GDM1 (cell line): Measurements from ENCODE around the gene SLC16A5.

Experiments used
- DNase-seq: peaks from one replicate; lab custom pipeline; 2025; lab: John Stamatoyannopoulos, UW

The SLC16A5 gene

GRCh38 chr17:75086496-75087181 is 1.1 kb upstream of the SLC16A5 start:
- DNase-seq: no peak

GRCh38 chr17:75087182-75087557 is 584 bp upstream of the SLC16A5 start:
- DNase-seq: no peak

DNA sequence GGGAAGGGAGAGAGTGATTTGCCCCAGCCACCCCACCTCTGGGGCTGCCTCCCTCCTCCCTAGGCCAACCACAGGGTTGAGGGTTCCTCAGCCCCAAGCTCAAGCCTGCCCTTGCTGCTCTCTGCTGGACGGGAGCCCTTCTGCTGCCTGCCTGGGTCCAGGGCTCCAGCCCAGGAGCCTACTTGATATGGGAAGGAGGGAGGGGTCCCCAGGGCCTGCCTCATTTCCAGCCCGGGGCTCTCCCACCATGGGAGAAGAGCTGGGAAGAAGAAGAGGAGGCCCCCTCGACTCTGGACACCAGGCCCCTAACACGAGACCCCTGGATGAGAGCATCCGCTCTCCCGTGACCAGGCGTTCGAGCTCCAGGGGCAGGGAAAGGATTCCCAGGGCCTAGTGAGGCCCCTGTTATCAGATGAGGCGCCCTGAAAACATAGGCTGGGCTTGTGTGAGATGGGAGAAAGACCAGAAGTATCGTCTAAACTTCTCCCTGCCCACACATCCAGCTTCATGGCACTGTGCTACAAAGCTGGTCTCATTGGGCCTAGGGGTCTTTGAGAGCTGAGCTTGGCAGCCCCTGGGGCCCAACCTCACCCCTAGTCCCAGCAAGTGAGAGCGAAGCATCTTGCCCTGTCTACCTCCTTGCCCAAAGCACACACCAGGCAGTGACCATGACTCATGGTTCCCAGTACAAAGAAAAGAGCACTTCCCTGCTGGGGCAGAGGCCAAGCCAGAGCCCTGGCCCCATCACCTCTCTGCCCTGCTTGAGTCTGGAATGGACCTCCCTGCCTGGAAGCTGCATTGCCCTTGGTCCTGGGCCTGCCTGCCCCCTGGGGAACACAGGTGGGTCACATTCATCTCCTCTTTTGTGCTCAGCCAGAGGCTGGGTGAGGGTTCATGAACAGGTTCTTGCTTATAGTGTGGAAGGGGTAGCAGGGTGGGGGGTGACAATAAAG is 987 bp downstream of the SLC16A5 start:
- DNase-seq: no peak

DNA sequence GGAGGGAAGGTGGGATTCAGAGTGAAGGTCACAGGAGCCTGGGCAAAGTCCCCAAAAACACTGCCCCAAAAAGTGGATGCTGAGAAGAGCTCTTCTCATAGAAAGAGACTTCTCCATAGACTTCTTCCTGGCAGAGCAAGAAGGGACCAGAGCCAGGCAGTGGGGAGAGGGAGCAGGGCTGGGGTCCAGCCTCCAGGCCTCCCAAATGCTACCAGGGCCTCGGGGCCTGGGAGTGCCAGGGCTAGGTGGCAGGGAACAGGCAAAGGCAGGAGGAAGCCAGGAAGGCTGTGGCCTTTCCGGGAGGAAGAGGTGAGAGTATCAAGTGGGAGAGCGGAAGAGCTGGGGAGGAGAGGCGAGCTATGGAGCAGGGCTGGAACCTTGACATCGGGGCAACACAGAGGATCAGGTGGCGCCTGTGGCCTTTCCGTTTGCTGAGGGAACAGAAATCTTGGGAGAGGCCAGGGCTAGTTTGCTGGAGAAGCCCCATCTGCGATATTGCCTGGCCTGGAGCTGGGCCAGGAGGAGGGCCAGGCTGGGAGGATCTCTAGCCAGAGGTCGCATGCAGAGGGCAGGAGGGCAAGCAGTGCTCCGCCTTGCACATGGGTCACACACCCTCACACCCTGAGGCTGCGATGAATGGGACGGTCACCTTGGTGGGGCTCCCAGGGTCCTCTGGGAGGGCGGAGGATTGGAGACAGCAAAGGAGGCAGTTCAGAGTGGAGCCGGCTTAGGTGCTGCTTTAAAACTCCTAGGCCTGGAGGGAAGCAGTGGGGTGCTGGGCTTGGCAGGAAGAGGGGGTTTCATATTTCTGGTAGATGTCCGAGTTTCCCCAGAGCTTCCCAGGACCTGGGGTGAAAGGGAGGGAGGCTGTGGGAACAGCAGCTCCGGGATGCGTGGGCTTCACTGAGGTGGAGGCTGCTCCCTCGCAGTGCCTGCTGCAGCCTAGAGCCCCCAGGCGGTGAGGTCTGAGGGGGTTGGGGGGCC is 3.4 kb downstream of the SLC16A5 start:
- DNase-seq: no peak

DNA sequence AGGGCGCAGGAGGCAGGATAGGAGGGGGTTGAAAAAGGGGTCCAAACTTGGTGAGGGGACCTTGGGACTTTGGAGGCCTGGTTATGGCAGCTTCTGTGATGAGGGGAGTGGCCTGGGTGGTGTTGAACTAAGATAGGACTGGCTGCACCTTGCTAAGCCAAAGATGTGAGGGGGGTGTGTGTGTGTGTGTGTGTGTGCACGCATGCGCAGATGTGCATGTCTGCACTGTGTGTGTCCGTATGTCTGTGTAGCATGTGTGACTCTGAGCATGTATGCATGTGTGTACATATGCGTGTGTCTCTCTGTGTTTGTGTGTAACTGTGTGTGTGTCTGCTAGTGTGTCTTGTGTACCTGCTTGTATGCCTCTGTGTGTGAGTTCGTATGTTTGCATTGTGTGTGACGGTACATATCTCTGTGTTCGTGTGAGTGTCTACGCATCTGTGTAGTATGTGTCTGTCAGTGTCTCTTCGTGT is 4.1 kb downstream of the SLC16A5 start:
- DNase-seq: no peak

GRCh38 chr17:75093548-75094158 is 5.9 kb downstream of the SLC16A5 start:
- DNase-seq: no peak

- DNase-seq: no peak
Measured at GRCh38 chr17:75094871-75095399, 7.2 kb downstream of the SLC16A5 start.

DNA sequence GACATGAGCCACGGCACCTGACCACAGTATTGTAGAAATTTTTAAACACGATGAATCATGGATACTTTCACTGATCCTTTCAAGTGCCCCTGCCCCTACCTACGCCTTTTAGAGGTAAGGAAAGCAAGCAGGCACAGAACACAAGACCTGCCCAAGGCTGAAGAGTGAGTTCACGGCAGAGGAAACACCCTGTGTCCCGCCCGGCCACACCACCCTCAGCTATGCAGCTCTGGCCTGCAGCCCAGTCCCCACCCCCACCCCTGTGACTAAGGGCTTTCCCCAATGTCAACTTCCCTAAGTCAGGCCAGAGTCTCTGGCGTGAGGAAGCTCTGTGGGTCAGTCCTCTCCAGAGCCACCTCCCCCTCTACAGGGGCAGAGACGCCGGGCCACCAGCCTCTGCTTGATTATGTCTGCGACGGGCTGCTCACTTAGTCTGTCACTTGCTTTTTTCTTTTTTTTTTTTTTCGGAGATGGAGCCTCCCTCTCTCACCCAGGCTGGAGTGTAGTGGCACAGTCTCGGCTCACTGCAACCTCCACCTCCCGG is 8.4 kb downstream of the SLC16A5 start:
- DNase-seq: peak; percentile 83

GRCh38 chr17:75097865-75098264 is 10.1 kb downstream of the SLC16A5 start:
- DNase-seq: no peak

DNA sequence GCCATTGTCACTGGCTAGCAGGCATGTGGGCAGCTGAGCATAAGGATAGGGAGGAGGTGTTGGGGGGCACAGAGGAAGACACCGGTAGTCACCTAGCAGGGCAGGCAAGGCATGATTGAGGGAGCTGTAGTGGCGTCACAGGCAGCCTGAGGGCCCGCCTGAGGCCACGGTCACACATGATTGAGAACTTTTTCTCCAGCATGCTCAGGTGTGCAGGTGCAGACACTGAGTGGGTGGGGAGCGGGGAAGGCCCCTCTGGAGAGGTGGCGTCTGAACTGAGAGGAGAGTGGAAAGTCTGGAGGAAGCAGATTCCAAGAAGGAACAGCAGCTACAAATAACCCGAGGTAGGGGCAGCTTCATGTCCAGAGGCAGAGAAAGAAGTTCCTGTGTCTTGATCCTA is 11.1 kb downstream of the SLC16A5 start:
- no peak for DNase-seq

DNA sequence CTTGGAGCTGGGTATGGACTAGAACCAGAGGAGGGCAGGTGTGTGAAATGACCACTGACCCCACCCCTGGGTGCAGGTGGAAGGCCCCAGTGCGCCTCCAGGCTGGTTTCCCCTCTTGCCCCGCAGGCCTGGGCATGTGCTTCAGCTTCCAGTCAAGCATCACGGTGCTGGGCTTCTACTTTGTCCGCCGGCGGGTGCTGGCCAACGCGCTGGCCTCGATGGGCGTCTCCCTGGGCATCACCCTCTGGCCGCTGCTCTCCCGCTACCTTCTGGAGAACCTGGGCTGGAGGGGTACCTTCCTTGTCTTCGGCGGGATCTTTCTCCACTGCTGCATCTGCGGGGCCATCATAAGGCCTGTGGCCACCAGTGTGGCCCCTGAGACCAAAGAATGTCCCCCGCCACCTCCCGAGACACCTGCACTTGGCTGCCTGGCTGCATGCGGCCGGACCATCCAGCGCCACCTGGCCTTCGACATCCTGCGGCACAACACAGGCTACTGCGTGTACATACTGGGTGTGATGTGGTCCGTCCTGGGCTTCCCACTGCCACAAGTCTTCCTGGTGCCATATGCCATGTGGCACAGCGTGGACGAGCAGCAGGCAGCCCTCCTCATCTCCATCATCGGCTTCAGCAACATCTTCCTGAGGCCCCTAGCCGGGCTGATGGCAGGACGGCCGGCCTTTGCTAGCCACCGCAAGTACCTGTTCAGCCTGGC is 12.3 kb downstream of the SLC16A5 start:
- no peak for DNase-seq

GRCh38 chr17:75102385-75102821 is 14.6 kb downstream of the SLC16A5 start:
- peak; percentile 73 for DNase-seq

GRCh38 chr17:75103601-75104554 is 16.1 kb downstream of the SLC16A5 start:
- DNase-seq: no peak

- no peak for DNase-seq
Measured at GRCh38 chr17:75105126-75106080, 17.6 kb downstream of the SLC16A5 start.

- no peak for DNase-seq
Measured at GRCh38 chr17:75108193-75108592, 20.4 kb downstream of the SLC16A5 start.

DNA sequence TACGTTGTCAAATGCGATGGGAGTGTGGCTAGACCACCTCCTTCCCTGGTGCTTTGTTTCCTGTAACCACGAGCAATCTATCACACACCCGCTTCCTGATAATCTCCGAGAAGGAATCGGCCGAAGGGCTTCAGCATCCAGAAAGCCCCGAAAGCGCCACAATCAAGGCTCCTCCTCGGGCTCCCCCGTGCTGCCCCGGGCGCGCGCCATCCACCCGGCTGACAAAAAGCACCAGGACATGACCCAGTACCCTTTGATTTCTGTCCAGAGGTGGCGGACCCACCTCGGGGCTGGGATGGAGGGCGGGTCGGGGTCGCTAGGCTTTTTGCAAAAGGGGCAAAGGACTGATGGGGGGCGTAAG is 21.3 kb downstream of the SLC16A5 start:
- peak; percentile 28 for DNase-seq

DNA sequence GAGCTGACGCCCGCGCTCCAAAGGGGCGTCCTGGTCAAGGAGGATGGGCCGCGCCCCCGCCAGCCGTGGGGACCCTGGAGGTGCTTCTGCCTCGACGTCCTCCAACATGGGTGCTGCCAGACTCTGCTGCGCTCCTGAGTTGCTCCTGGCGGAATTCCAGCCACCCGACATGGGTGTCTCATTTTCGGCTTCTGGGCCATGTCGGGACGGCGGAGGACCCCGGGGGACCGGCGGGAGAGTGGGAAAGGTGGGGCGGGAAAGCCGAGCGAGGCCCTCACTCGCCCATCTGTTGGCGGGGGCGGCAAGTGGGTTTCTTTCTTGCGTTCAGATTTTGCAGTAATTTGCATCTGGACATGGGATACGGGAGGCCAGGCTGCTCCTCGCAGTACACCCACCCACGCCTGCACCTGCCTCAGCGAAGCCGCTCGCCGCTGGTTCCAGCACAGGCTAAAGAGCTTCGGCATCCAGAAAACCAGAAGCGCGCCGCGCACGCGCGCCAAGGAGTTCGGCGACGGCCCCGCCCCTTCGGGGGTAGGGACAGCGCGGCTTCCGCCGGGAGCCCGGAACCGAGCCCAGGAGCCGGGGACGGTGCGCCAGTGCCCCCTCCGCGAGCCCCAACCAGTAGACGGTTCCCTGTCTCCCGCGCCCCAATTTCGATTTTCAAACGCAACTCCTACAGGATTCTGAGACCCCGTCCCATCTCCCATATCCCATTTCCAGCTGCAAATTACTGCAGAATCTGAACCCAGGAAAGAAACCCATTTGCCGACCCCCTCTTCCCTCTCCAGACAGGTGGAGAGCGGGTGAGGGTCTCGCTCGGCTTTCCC is 21.9 kb downstream of the SLC16A5 start, which contains the start of gene ARMC7:
Gene ARMC7 (plus strand): TSS at position 563 of the 827 bp plus-strand sequence. CDS start 320 bp downstream, outside the sequence.
- DNase-seq: peak; percentile 71
